DOHH2 (cell line): ENCODE measurements around the gene TOX4.

Experiments
- CTCF ChIP-seq: fragments of 200-600 bp; sonication (generic); IDR thresholded peaks from one replicate; pipeline ENCODE4 v1.5.1; 2014; ENCODE audit warnings: antibody characterized with exemption, mild to moderate bottlenecking, low read depth, low read length; ENCODE audit not compliant: poor library complexity, severe bottlenecking
- EZH2phosphoT487 ChIP-seq: fragments of 200-600 bp; sonication (generic); IDR thresholded peaks from 2 replicates; pipeline ENCODE4 v1.6.1; 2017; ENCODE audit warnings: borderline replicate concordance, mild to moderate bottlenecking, antibody characterized with exemption, low read length, moderate library complexity, mixed read lengths

GRCh38 chr14:21509432-21510143 is 32.6 kb downstream of the TOX4 start:
- TF ChIP-seq CTCF = no peak
- TF ChIP-seq EZH2phosphoT487 = no peak
